K562 (cell line): ENCODE data around the gene TNFAIP3. TPM values are rescaled to one million over a fixed set of nuclear protein-coding genes. Genes with fewer than 3 reads are reported as not detected.

Experiments used
- CBFB ChIP-seq: sonication (generic); formaldehyde crosslinking; IDR thresholded peaks from 2 replicates; pipeline ENCODE4 v1.4.0; 2020; ENCODE audit warnings: mild to moderate bottlenecking, missing genetic modification reagents
- CBX2 ChIP-seq: fragments of 200-600 bp; sonication (generic); IDR thresholded peaks from one replicate; pipeline ENCODE4 v1.6.1; 2012; ENCODE audit warnings: mild to moderate bottlenecking, low read length, inconsistent platforms; ENCODE audit not compliant: insufficient read depth, poor library complexity, severe bottlenecking
- EWSR1 ChIP-seq: fragments of 450-650 bp; IDR thresholded peaks from 2 replicates; pipeline ENCODE4 v1.6.1; 2018; ENCODE audit warnings: borderline replicate concordance, mild to moderate bottlenecking, low read depth, moderate library complexity; ENCODE audit not compliant: partially characterized antibody
- GTF2F1 ChIP-seq: IDR thresholded peaks from 2 replicates; pipeline ENCODE4 v1.6.1; 2011; ENCODE audit warnings: low read depth, low read length, improper control_type of control experiment
- HDAC6 ChIP-seq: IDR thresholded peaks from 2 replicates; pipeline ENCODE4 v1.6.1; 2012; ENCODE audit warnings: low read depth, mild to moderate bottlenecking, control low read depth, inconsistent platforms, low read length, moderate library complexity
- IFI16 ChIP-seq: fragments of 250-450 bp; sonication (Bioruptor Pico); IDR thresholded peaks from 2 replicates; pipeline ENCODE4 v2.1.2; 2022; ENCODE audit warnings: mild to moderate bottlenecking, inconsistent platforms
- KLF1 ChIP-seq: fragments of 450-650 bp; IDR thresholded peaks from 2 replicates; pipeline ENCODE4 v1.6.1; 2016; ENCODE audit warnings: missing genetic modification characterization, missing compliant biosample characterization
- NCOR1 ChIP-seq: fragments of 450-650 bp; IDR thresholded peaks from 2 replicates; pipeline ENCODE4 v1.6.1; 2016; ENCODE audit warnings: mild to moderate bottlenecking, moderate library complexity
- RBM14 ChIP-seq: fragments of 200-400 bp; formaldehyde crosslinking; IDR thresholded peaks from 2 replicates; pipeline ENCODE4 v1.6.1; 2018; ENCODE audit warnings: low read depth, mild to moderate bottlenecking, low read length, moderate library complexity, borderline replicate concordance; ENCODE audit not compliant: insufficient read depth
- TAF1 ChIP-seq: IDR thresholded peaks from 2 replicates; pipeline ENCODE4 v1.6.1; 2011; ENCODE audit warnings: mild to moderate bottlenecking, low read length, moderate library complexity; ENCODE audit not compliant: insufficient read depth, control insufficient read depth, severe bottlenecking; ENCODE audit errors: extremely low read depth
- TCF3 ChIP-seq: sonication (generic); formaldehyde crosslinking; IDR thresholded peaks from 2 replicates; pipeline ENCODE4 v1.4.0; 2020; ENCODE audit warnings: mild to moderate bottlenecking, missing genetic modification reagents
- XRCC4 ChIP-seq: IDR thresholded peaks from one replicate; pipeline ENCODE4 v1.6.1; 2011; ENCODE audit not compliant: insufficient read depth, insufficient read length; ENCODE audit errors: extremely low read depth
- ZC3H4 ChIP-seq: sonication (generic); formaldehyde crosslinking; IDR thresholded peaks from 2 replicates; pipeline ENCODE4 v1.9.0; 2021; ENCODE audit warnings: missing genetic modification reagents, borderline replicate concordance
- ZNF12 ChIP-seq: sonication (generic); formaldehyde crosslinking; IDR thresholded peaks from 2 replicates; pipeline ENCODE4 v1.4.0; 2020; ENCODE audit warnings: mild to moderate bottlenecking, missing genetic modification reagents
- ZNF121 ChIP-seq: sonication (generic); formaldehyde crosslinking; conservative IDR thresholded peaks from 2 replicates; pipeline ENCODE4 v1.8.0; 2022; ENCODE audit warnings: missing genetic modification reagents
- ZNF3 ChIP-seq: fragments of 250-450 bp; sonication (Bioruptor Pico); IDR thresholded peaks from 2 replicates; pipeline ENCODE4 v1.5.0; 2021; ENCODE audit warnings: mild to moderate bottlenecking, moderate library complexity
- polyA plus RNA-seq, 8 experiments: library from polyadenylated mRNA; depleted of rRNA in 4 of 8; stranded (reverse) in 5 of 8; unstranded in 3 of 8; fragments of >200 nt; fragmentation: Nextera tagmentation in 2 of 8; fragmentation: Illumina TruSeq in 1 of 8; extraction: Ambion mirVana in 2 of 8; extraction: Trizol in 1 of 8; gene quantifications; 2 replicates each; pipeline versions ENCODE4 v1.2.1 to v1.2.3, GENCODE V29; 2011 to 2014; ENCODE audit warnings: inconsistent platforms in 1 of 8, missing spikeins in 1 of 8
- total RNA-seq, 7 experiments: library from RNA; depleted of rRNA in 6 of 7; stranded (reverse); fragments of >200 nt in 6 of 7; fragmentation: Illumina TruSeq in 2 of 7; extraction: Trizol in 2 of 7; gene quantifications; 2 replicates each; pipeline versions ENCODE4 v1.2.1 to v1.2.3, GENCODE V29; 2011 to 2021; ENCODE audit warnings: low replicate concordance in 1 of 7
- TF ChIP-seq, protein P1 (sequence below): fragments of 250-450 bp; sonication (Bioruptor Pico); IDR thresholded peaks from 2 replicates; pipeline ENCODE4 v1.8.0; 2021; ENCODE audit warnings: mild to moderate bottlenecking, moderate library complexity
- TF ChIP-seq, protein P2 (sequence below): sonication (generic); formaldehyde crosslinking; IDR thresholded peaks from 2 replicates; pipeline ENCODE4 v1.8.0; 2023; ENCODE audit warnings: missing genetic modification reagents, mild to moderate bottlenecking, borderline replicate concordance
- TF ChIP-seq, protein P3 (sequence below), 3 experiments: IDR thresholded peaks in 2 of 3; conservative IDR thresholded peaks in 1 of 3; 2 replicates each; pipeline ENCODE4 v1.5.1; 2011 to 2012; ENCODE audit warnings: low read length in 3 of 3, mild to moderate bottlenecking in 3 of 3, control low read depth in 2 of 3, improper control_type of control experiment in 1 of 3, inconsistent platforms in 1 of 3, low read depth in 1 of 3, mixed read lengths in 1 of 3, moderate library complexity in 1 of 3; ENCODE audit not compliant: insufficient read depth in 2 of 3

TNFAIP3 gene
- total and polyA plus RNA-seq, 9 of the 15 experiments (the other 6 are each of a cell fraction or from before 2014, with no cell fraction given), result 0.79 to 17.0 (median 6.4) TPM

DNA sequence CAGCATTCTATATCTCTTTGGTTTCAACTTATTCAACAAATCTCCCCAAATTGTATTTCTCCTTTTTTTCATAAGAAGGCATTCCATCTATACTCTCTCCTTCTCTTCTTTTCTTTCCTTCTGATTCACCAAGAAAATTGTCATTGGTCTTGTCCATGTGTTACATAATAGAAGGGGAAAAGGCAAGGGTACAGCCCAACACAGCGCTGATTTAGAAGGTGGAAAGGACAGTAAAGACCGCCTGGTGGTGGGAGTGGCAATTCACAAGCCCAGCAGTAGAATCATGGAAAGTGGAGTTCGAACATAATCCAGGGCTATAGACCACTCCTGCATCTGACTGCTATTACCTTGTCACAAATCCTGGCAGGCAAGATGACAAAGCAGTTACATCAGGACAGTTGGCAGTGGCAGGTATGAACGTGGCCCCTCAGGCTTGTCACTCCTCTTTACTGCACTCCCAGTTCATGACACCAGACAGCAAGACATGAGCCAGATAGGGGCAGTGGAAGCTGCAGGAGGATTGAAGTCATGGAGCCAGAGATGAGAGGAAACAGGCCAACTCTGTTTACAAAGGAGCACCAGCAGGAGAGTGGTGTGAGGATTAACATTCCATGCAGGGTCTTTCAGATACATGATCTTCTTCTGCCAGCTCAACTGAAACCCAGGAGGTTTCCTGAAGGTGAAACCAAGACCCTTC, 2.1 kb upstream of the TNFAIP3 start (continued):
- TF ChIP-seq EWSR1, result no peak
- TF ChIP-seq ZNF121 (CRISPR knock-in tag), result no peak
- TF ChIP-seq, protein P1, sequence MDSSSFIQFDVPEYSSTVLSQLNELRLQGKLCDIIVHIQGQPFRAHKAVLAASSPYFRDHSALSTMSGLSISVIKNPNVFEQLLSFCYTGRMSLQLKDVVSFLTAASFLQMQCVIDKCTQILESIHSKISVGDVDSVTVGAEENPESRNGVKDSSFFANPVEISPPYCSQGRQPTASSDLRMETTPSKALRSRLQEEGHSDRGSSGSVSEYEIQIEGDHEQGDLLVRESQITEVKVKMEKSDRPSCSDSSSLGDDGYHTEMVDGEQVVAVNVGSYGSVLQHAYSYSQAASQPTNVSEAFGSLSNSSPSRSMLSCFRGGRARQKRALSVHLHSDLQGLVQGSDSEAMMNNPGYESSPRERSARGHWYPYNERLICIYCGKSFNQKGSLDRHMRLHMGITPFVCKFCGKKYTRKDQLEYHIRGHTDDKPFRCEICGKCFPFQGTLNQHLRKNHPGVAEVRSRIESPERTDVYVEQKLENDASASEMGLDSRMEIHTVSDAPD, result no peak
- 0 out of 2 replicates have a peak, but pooled peaks have one; percentile 21 for TF ChIP-seq NCOR1
- TF ChIP-seq CBFB (CRISPR knock-in tag), result no peak
- TF ChIP-seq ZNF12 (CRISPR knock-in tag), result no peak
- TF ChIP-seq, protein P2, sequence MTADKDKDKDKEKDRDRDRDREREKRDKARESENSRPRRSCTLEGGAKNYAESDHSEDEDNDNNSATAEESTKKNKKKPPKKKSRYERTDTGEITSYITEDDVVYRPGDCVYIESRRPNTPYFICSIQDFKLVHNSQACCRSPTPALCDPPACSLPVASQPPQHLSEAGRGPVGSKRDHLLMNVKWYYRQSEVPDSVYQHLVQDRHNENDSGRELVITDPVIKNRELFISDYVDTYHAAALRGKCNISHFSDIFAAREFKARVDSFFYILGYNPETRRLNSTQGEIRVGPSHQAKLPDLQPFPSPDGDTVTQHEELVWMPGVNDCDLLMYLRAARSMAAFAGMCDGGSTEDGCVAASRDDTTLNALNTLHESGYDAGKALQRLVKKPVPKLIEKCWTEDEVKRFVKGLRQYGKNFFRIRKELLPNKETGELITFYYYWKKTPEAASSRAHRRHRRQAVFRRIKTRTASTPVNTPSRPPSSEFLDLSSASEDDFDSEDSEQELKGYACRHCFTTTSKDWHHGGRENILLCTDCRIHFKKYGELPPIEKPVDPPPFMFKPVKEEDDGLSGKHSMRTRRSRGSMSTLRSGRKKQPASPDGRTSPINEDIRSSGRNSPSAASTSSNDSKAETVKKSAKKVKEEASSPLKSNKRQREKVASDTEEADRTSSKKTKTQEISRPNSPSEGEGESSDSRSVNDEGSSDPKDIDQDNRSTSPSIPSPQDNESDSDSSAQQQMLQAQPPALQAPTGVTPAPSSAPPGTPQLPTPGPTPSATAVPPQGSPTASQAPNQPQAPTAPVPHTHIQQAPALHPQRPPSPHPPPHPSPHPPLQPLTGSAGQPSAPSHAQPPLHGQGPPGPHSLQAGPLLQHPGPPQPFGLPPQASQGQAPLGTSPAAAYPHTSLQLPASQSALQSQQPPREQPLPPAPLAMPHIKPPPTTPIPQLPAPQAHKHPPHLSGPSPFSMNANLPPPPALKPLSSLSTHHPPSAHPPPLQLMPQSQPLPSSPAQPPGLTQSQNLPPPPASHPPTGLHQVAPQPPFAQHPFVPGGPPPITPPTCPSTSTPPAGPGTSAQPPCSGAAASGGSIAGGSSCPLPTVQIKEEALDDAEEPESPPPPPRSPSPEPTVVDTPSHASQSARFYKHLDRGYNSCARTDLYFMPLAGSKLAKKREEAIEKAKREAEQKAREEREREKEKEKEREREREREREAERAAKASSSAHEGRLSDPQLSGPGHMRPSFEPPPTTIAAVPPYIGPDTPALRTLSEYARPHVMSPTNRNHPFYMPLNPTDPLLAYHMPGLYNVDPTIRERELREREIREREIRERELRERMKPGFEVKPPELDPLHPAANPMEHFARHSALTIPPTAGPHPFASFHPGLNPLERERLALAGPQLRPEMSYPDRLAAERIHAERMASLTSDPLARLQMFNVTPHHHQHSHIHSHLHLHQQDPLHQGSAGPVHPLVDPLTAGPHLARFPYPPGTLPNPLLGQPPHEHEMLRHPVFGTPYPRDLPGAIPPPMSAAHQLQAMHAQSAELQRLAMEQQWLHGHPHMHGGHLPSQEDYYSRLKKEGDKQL (CRISPR knock-in tag), result no peak
- TF ChIP-seq, protein P3, sequence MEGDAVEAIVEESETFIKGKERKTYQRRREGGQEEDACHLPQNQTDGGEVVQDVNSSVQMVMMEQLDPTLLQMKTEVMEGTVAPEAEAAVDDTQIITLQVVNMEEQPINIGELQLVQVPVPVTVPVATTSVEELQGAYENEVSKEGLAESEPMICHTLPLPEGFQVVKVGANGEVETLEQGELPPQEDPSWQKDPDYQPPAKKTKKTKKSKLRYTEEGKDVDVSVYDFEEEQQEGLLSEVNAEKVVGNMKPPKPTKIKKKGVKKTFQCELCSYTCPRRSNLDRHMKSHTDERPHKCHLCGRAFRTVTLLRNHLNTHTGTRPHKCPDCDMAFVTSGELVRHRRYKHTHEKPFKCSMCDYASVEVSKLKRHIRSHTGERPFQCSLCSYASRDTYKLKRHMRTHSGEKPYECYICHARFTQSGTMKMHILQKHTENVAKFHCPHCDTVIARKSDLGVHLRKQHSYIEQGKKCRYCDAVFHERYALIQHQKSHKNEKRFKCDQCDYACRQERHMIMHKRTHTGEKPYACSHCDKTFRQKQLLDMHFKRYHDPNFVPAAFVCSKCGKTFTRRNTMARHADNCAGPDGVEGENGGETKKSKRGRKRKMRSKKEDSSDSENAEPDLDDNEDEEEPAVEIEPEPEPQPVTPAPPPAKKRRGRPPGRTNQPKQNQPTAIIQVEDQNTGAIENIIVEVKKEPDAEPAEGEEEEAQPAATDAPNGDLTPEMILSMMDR (IDR thresholded peaks at IDR 0.05 in 2 of 3, conservative IDR thresholded peaks at IDR 0.05 in 1 of 3; ENCODE audit: insufficient read depth in 2 of 3, low read depth in 1 of 3, low read length in 3 of 3), result peak; percentile 54 to 80 (median 57); a peak in 4 of 6 replicates
- TF ChIP-seq XRCC4, result no peak
- TF ChIP-seq CBX2, result no peak
- no peak for TF ChIP-seq TAF1
- no peak for TF ChIP-seq KLF1 (tag)
- no peak for TF ChIP-seq RBM14
- no peak for TF ChIP-seq HDAC6
- peak; percentile 21 for TF ChIP-seq TCF3
- peak; percentile 12; the same call in 1 of the 2 replicates for TF ChIP-seq IFI16
- no peak for TF ChIP-seq ZNF3 (CRISPR knock-in tag)
- no peak for TF ChIP-seq ZC3H4 (CRISPR knock-in tag)
- no peak for TF ChIP-seq GTF2F1
